GM19467 (cell line): ENCODE results near the gene OR2D3.
"Not testable (repeated sequence)": the region's sequence is repeated elsewhere in the genome, so short reads cannot be mapped to it uniquely, and the experiment has no call there.

ENCODE experiments used
- ATAC-seq: cut with Tn5 transposase; IDR thresholded peaks from one replicate; pipeline ENCODE4 v1.9.1; 2021; ENCODE audit warnings: mild to moderate bottlenecking, moderate library complexity; ENCODE audit not compliant: unreplicated experiment

OR2D3 gene, protein sequence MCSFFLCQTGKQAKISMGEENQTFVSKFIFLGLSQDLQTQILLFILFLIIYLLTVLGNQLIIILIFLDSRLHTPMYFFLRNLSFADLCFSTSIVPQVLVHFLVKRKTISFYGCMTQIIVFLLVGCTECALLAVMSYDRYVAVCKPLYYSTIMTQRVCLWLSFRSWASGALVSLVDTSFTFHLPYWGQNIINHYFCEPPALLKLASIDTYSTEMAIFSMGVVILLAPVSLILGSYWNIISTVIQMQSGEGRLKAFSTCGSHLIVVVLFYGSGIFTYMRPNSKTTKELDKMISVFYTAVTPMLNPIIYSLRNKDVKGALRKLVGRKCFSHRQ

DNA sequence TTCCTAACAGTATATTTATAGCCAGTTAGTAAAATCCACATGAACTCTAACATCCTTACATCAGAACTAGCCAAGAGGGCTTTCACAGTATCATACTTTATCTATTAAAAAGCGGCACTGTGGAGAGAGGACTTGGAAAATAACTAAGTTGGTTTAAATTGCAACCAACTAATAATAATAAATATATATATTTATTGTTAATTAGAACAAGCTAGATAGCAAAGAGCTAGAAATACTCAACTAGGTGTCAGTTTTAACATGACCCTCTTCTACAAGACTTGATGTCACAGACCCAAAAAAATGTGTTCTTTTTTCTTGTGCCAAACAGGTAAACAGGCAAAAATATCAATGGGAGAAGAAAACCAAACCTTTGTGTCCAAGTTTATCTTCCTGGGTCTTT lies at the start of gene OR2D3:
Gene OR2D3 (plus strand): TSS at position 301 of the 400 bp plus-strand sequence. CDS start 0 bp downstream, at position 301.
- no peak for ATAC-seq

DNA sequence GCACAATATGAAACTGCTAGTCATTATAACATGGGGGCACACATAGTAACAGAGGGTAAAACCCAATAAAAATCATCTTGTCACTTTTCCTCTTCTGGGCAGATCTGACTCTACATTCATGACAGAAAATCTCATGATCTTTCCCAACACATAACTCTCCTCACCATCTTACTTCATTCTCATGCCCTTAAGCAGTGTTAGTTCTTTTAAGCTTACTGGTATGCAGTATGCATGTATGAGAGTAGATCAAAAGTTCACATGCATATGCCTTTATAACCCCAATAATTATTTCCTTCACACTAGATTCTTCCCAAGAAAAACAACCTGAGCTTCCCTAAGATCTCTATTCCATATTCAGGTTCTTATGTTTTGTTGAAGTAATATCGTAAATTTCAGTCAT lies 49.5 kb upstream of the OR2D3 start:
- no peak for ATAC-seq

DNA sequence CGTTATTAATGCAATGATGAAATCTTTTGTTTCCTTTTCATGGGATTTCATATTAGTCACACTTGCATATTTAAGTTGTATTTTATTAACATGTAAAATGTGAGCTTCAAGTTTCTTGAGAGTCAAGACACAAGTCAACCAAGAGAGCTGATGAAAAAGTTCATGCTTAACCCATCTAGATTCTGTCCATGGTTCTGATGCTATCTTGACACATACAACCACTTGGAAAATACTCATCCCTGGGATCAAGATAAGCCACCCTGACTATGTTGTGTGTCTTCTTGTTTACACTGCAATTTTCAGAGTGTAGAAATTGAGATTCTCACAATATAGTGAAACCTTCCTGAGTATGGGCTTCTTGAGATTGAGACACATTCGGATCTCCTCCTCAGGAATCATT lies 45.0 kb upstream of the OR2D3 start:
- ATAC-seq, result no peak

DNA sequence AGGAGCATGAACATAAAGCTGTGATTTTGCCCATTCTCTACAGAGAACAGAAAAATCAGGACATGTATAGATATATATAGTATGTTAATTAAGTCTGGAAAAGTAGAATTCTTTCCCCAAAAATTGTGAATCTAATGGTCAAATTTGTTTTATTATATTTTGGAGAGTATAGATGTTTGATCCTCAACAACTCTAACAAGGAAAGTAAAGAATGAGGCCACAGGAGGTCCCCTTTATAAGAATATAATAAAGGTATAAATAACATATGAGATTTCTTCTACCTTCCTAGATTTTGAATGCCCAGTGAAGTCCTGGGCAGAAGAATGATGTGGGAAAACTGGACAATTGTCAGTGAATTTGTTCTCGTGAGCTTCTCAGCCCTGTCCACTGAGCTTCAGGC lies 44.5 kb upstream of the OR2D3 start, which contains the start of gene OR10A4:
Gene OR10A4 (plus strand): TSS at position 301 of the 400 bp plus-strand sequence. CDS start 23 bp downstream, at position 324.
- no peak for ATAC-seq

DNA sequence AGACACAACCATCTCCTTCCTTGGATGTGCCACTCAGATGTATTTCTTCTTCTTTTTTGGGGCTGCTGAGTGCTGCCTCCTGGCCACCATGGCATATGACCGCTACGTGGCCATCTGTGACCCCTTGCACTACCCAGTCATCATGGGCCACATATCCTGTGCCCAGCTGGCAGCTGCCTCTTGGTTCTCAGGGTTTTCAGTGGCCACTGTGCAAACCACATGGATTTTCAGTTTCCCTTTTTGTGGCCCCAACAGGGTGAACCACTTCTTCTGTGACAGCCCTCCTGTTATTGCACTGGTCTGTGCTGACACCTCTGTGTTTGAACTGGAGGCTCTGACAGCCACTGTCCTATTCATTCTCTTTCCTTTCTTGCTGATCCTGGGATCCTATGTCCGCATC lies 43.9 kb upstream of the OR2D3 start:
- no peak for ATAC-seq

DNA sequence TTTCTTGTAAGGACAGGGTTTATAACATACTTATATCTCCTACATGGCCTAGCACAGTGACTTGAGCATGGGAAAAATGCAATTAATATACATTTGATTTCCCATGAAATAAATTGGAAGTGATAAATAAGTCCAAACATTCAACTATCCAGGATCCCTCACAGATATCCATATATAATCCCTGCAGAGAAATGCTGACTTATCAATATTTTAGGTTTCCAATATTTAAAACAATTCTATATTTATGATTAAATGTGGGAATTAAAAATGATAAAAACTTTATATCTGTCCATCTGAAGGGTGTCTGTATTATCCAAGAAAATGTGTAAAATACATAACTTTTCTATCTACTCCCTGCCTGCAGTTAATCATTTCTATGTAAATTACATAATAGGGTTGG lies 38.1 kb upstream of the OR2D3 start:
- ATAC-seq, result no peak

DNA sequence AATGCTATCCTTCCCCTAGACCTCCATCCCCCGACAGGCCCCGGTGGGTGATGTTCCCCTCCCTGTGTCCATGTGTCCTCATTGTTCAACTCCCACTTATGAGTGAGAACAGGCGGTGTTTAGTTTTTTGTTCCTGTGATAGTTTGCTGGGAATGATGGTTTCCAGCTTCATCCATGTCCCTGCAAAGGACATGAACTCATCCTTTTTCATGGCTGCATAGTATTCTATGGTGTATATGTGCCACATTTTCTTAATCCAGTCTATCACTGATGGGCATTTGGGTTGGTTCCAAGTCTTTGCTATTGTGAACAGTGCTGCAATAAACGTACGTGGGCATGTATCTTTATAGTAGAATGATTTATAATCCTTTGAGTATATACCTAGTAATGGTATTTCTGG lies 33.1 kb upstream of the OR2D3 start:
- not testable (repeated sequence) for ATAC-seq

DNA sequence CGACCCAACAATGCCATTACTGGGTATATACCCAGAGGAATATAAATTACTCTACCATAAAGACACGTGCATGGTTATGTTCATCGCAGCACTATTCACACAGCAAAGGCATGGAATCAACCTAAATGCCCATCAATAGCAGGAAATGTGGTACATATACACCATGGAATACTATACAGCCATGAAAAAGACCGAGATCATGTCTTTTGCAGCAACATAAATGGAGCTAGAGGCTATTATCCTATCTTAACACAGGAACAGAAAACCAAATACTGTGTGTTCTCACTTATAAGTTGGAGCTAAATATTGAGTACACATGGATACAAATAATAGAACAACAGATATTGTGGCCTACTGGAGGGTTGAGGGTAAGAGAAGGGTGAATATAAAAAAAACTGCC lies 32.0 kb upstream of the OR2D3 start:
- ATAC-seq, result no peak

DNA sequence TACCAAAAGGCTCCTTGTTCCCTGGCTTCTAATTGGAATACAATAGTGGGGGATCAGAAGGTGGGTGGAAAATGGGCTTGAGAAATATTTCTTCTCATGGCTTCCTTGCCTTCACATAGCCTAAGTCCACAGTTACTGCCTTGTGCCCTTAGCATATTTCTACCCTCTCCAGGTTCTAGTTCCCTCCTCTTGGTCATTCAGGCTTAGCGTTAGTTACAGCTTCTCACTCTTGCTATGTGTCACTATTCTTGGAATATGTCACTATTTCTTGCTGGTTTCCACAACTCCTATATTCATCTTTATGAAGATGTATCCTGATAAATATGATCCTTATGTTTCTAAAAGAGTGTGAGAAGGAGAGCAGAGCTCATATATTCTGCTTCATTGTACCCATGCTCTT lies 31.0 kb upstream of the OR2D3 start:
- ATAC-seq, result no peak

DNA sequence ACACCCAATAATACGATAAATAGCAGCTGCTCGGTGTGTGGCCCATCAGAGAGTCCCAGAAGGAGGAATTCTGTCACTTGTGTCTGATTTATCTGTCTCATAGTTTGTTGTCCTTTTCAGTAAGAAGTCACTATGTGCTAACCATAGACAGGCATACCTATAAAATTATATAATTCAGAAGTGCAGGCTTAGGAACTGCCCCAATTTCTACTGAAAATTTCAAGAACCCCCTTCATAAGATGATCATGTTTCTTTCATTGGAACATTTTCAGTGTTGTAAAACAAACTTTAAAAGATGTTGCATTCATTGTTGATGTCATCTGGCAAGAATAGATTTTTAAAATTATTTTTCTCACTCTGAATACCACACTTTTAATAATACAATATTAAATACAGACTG lies 28.4 kb upstream of the OR2D3 start, which contains the start of gene OR2D2:
Gene OR2D2 (minus strand): TSS at position 101 of the 400 bp plus-strand sequence. CDS start 0 bp downstream, at position 101.
- no peak for ATAC-seq

DNA sequence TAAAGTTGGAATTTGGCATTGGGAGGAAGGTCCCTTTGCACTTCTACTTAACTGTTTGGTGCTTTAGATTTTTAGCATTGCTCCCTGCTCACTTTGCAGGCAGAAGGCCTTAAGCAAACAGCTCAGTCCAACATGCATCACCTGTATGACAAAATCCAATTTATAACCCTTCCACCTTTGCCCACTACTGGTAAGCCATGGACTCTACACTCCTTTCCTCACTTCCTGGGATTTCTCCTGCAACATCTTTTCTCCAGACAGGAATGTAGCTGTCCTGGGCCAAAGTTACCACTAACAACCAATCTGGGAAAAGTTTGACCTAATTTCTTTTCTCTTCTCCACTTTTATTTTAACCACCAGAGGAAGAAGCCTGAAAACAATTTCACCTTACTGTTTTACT lies 26.7 kb upstream of the OR2D3 start:
- no peak for ATAC-seq

DNA sequence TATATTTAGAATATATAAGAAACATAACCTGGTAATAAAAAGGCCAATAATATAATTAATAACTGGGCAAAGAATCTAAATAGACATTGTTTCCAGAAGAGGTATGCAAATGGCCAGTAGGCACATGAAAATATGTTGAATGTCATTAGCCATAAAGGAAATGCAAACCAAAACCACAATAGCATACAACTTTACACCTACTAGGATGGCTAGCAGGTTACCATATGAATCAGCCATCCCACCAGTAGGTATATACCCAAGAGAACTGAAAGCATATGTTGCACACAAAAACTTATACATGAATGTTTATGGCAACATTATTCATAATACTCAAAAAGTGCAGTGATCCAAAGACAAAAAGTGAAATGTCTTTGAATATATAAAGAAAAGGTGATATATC lies 25.8 kb upstream of the OR2D3 start:
- ATAC-seq, result peak; percentile 88

DNA sequence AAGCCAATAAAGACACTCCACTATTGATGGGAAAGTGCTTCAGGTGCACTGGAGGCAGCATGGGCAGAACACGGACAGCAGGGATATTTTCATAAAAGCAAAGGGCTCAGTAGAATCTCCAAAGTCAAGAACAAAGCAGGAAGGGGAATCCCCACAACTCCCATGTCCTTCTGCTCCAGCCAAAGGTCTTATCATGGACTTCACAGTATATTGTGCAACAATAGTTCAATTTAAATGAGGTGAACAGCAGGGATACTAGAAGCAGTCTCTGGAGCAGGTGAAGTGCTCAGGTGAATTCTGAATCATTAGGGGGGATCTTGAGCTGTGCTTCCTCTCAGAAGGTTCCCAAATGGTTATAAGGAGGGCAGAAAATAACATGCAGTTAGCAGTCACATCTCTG lies 21.9 kb upstream of the OR2D3 start:
- no peak for ATAC-seq

DNA sequence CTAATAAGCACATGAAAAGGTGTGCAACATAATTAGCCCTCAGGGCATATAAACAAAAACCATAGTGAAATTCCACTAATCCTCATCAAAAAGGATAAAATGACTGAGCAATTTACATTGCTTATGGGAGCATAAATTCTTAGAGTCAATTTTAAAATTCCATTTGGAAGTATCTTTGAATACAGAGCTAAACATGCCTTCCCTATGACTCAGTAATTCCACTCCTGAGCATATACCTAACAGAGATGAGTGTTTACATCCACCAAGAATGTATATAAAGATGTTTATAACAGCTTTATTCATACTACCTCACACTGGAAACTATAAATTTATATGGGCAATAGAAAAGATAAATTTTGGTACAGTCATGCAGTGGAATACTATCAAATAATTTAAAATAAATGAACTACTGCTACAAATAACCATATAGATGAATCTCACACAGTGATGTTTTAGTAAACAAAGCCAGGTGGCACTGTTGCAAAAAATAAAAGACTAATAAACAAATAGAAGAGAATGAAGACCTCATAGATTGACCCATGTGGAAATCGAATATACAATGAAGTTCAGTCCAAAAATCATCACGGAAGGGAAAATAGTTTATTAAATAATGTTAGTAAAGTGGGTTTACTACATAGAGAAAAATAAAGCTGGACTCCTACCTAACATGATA lies 20.3 kb upstream of the OR2D3 start:
- no peak for ATAC-seq

DNA sequence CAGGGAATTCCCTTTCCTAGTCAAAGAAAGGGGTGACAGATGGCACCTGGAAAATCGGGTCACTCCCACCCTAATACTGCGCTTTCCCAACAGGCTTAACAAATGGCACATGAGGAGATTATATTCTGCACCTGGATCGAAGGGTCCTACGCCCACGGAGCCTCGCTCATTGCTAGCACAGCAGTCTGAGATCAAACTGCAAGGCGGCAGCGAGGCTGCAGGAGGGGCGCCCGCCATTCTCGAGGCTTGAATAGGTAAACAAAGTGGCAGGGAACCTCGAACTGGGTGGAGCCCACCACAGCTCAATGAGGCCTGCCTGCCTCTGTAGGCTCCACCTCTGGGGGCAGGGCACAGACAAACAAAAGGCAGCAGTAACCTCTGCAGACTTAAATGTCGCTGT lies 16.0 kb upstream of the OR2D3 start:
- ATAC-seq, result not testable (repeated sequence)

DNA sequence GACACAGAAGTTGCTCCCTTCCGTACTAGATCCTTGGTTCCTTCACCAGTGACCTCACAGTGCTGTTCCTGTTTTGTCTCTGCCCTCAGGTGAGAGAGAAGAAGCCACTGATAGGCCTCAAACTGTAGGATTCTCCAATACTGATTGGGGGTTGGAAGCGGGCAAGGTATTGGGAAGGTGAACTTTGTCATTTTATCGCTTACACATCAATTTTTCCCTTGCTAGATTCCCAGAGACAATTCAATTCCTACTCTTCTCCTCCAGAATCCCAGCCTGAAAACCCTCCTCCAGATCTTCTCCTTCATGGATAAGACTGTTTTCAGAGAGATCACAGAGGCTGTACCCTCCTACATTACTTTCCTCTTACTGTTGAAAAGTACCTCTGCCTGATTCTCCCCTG lies 9.4 kb upstream of the OR2D3 start:
- no peak for ATAC-seq

DNA sequence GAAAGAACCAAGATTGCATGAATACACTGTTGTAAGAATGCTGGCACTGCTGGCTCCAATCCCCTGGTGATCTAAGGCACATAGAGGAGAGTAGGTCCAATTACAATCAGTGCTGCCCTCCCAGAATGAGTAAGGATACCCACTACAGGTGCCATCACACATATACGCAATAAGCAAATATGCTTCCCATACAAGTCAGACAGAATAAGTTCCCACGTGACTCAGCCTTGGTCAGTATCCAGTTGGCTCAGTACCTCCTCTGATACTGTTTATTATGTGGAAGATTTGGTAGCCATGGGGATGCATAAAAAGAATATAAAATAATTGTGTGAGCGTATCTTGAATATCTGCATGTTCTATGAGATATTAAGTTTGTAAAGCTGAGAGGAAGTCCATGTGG lies 8.9 kb upstream of the OR2D3 start:
- no peak for ATAC-seq

DNA sequence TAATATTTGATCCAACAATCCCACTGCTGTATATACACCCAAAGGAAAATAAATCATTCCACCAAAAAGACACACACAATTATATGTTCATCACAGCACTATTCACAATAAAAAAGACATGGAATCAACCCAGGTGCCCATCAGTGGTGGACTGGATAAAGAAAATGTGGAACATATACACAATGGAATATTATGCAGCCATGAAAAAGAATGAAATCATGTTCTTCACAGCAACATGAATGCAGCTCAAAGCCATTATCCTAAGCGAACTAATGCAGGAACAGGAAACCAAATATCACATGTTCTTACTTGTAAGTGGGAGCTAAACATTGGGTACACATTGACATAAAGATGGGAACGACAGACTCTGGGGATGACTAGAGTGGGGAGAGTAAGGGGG lies 1.1 kb upstream of the OR2D3 start:
- ATAC-seq, result no peak

DNA sequence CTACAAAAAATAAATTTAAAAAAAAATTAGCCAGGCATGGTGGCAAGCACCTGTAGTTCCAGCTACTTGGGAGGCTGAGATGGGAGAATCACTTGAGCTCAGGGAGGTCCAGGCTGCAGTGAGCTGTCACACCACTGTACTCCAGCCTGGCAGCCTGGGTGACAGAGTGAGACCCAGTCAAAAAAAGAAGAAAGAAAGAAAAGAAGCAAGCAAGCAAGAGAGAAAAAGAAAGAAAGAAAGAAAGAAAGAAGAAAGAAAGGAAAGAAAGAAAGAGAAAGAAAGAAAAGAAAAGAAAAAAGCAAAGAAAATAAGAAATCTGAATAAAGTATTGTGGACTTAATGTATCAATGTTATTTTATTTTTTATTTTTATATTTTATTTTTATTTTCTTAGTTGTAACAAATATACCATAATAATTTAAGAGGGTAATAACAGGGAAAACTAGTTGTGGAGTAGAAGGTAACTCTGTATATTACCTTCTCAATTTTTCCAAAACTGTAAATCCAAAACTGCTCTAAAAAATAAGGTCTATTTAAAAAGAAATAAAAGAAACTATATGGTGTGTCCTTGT lies 4.3 kb downstream of the OR2D3 start:
- no peak for ATAC-seq

DNA sequence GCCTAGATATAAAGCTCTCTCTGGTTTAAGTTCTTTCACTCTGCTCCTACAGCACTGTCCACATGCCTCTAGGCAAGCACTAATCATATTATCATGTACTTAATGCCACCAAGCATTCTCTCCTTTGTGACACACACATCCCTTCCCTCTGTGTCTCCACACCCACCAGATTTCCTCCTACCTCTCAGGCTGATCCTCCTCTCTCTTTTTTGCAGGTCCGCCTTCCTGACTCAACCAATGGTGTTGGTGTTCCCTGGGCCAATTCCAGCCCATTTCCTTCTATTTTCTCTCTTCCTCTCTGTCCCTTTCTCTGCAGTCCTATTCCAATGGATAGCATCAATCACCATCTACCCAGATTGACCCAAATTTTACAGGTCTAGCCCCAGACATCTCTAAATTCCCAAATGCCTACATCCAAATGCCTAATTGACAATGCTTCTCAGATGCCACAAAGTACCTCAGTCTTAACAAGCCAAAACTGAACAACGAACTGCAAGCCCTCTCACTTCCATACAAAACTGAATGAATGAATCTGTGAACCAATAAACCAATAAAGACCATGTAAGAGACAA lies 4.9 kb downstream of the OR2D3 start:
- peak; percentile 2 for ATAC-seq

DNA sequence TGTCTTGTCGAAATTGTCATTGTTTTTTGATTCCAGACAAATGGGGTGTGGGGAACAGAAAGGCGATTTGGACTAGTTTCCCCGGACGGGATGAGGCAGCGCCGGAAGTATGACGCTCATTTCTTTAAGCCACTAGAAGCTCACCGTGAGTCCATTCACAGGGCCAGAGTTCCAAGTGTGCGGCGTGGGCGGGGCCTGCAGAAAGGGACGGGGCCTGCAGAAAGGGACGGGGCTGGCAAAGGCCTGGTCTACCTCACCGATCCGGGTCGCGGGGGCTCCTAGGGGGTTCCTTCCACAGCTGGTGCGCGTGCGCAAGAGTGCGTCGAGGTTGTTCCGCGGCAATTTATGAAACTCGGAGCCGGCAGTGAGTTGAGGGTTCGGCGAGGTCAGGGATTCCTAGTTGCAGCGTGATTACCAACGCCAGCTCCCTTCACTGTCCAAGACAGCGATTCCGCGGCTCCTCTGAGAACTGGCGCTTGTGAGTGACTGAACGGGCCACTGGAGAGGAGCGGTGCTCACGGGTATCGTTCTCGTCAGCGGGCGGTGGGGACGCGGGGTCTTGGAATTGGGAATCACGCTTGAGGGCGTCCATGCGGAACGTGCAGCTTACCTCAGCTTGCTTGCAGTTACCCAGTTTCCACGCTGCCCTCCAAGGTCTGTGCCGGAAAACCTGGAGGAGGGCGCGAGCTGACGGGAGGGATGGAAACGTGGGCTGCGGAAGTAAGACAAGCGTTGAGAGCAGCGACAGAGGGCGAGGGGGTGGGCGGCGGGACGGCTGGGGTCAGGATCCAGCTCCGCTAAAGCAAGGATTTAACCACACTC lies 5.6 kb downstream of the OR2D3 start, which contains the start of gene ZNF215:
Gene ZNF215 (plus strand): TSS at position 219 of the 822 bp plus-strand sequence. CDS start 5,847 bp downstream, outside the sequence.
- ATAC-seq, result peak; percentile 75
